ENCODE results near the gene MBD5.
A peak's percentile ranks its signal among the peaks of the same experiment; 100 is the strongest.

MBD5 gene

DNA sequence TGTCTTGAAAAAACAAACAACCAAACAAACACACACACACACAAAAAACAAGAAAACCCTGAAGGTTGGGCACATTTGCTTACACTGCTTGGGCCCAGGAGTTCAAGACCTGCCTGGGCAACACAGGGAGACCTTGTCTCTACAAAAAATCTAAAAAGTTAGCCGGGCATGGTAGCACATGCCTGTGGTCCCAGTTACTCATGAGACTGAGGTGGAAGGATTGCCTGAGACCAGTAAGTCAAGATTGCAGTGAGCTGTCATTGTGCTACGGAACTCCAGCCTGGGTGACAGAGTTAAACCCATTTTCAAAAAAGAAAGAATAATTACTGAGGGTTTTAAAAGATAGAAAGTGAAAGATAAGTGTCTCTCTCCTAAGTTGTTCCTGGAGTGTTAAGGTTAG is 103.4 kb downstream of the MBD5 start:
- DNase-seq (ENCODE audit: low read depth), result peak; percentile 11

DNA sequence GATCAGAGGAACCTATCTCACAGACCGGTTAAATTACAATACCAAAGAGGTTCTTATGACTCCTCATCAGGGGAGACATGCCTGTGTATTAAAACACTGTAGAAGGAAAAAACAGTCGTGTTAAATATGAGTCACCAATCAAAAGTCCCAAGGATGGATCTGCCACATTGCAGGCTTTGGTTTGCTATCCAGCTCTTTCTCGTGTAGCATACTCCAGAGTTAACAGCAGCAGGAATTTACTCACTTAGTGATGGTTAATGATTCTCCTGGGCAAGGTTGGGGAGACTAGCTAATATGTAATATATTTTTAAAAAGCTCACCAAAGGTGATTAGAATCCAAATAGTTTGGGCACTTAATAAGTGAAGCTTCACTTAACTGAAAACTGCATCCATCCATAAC is 109.7 kb downstream of the MBD5 start:
- peak; percentile 50 for DNase-seq (ENCODE audit: low read depth)

GRCh38 chr2:148132412-148132811 is 111.5 kb downstream of the MBD5 start:
- peak; percentile 75 for DNase-seq (ENCODE audit: low read depth)

GRCh38 chr2:148135705-148136104 is 114.8 kb downstream of the MBD5 start:
- no peak for DNase-seq (ENCODE audit: low read depth)

DNA sequence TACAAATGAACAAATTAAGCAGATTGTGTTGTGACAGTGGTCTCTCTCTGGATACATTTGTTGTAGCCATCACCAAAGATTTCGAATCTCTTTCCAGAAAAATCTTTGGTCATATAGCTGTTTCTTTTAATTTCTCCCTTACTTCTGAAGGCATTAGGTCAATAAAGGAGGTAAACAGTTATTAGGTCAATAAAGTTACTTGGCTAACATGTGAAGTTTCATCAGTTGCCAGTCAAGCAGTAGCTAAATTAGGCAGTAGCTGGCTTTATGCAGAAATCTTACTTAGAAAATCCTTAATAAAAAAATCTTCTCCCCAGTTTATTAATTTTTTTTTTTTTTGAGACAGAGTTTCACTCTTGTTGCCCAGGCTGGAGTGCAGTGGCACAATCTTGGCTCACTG is 115.5 kb downstream of the MBD5 start:
- DNase-seq (ENCODE audit: low read depth), result no peak

DNA sequence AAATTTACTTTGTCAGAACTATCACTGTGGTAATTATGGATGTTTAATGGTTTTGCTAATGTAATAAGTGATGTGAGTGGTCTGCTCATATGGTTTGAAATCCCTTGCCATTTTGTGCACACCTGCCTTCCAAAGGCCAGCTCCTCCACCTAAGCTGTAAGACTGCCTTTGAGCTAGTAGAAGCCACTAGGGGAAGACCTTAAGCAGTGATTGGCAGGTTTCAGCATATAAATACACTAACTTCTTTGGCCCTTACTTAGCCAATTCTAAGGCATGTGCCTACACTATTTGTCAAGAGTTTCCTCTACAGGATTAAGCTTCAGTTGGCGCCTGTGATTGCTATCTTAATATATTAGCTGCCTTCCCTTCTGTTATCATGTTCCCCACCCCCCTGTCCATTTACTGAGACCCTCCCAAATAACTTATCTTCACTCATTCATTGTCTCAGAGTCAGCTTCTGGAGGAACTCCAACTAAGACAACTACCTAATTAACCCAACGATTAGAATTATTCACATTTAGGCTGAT is 141.1 kb downstream of the MBD5 start:
- DNase-seq (ENCODE audit: low read depth), result no peak

DNA sequence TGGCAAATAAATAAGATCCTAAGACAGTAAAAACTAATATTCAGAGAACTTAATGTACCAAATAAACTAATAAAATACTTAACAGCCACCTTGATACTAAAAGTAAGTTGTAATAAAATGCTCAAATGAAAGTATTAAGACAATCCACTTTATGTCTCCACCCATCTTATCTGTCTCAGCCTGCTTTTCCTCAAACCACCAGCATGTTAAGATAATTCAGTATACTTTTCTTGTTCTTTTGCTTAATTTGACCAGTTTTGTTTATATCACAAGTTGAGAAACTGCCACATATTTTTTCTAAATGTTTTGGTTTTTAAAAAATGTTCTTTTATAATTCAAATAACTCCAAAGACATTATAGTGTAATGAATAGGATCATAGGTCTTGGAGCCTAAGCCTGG is 142.0 kb downstream of the MBD5 start:
- DNase-seq (ENCODE audit: low read depth), result no peak

- no peak for DNase-seq (ENCODE audit: low read depth)
Observed at GRCh38 chr2:148165975-148166374, 145.1 kb downstream of the MBD5 start.

GRCh38 chr2:148167241-148167766 is 146.4 kb downstream of the MBD5 start:
- DNase-seq (ENCODE audit: low read depth), result no peak

DNA sequence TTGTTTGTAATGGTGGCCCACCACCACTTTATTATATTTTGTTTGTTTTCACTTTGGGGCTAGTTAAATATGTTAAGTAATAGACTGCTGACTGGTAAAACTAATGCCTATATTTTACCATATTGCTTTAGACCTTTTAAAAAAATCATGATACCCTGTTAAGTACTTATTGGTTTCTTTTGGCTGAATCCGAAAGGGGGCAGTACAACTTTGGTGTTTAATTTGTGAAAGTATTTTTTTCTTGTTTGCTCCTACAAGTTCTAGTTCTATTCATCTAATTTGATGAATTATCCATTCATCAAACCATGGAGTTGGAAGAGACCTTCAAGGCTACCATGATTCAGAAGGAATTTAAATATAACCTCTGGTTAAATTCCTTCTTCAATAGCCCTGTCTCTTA is 147.0 kb downstream of the MBD5 start:
- no peak for DNase-seq (ENCODE audit: low read depth)

- DNase-seq (ENCODE audit: low read depth), result no peak
Observed at GRCh38 chr2:148172131-148172753, 151.4 kb downstream of the MBD5 start.

DNA sequence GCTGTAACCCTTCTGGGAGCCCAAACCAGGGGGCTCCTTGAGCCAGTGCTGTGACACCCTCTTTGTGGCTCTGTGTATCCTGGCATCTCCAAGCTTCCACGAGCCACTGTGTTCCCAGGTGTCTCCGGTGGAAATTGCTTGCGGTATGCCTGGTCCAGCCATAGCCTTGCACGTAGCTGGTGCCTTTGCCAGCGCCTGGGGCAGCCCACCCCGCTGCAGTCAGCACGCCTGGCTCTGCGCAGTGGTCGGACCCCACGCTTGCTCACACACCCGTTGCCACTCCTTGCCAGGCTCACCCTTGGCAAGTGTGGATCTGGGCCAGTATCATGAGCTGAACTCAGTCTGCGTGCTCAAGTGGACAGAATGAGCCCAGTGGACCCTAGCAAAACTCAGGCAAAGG is 152.3 kb downstream of the MBD5 start:
- DNase-seq (ENCODE audit: low read depth), result no peak

DNA sequence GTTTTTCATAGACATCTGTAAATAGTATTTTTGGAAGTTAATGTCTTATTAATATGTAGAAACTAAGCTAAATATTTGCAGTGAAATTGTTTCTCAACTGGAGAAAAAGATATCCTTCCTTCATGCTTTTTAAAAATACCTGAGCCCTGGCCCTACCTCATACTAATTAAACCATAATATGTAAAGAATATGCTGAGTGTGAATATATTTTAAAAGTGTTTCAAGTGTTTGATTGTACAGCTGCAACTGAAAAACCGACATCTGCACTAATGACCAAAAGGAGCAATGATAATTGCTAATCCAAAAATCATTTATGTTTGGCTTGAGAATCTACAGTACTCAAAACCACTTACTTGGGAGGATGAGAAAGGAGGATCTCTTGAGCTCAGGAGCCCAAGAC is 156.7 kb downstream of the MBD5 start:
- DNase-seq (ENCODE audit: low read depth), result no peak

DNA sequence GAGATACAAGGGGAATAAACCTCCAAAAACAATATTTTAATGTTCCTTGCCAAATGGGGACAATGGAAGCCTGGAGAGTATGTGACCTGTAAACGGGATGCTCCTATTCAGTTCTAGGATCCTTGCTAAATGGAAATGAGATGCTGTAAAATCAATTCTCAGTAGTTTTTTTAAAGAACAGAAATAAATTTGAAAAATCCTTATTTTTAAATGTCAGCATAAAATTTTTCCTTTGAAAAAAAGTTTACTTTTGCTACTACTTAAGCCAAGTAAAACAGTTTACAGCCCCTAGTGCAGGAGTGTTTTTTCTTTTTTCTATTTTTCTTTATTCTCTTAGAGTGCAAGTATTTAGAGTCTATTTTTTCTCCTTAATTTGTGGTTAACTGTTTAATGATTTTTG is 158.8 kb downstream of the MBD5 start:
- DNase-seq (ENCODE audit: low read depth), result no peak

DNA sequence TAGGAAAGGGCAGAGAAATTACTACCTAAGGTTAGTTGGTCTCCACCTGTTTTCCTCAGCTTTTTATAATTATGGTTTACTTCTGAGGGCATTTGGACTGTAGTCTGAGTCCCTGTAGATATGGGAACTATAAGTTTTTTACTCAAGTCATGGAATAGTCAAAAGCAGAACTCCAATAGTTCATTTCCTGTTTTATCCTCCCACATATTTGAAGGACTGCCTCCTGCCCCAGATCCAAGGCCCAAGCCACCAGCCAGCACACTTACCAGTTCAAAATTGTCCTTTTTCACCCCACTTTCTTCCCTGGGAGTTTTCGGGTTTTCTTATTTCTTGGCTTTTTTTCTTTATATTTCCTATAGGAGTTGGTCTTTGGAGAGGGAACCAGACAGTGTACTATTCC is 164.1 kb downstream of the MBD5 start:
- no peak for DNase-seq (ENCODE audit: low read depth)

DNA sequence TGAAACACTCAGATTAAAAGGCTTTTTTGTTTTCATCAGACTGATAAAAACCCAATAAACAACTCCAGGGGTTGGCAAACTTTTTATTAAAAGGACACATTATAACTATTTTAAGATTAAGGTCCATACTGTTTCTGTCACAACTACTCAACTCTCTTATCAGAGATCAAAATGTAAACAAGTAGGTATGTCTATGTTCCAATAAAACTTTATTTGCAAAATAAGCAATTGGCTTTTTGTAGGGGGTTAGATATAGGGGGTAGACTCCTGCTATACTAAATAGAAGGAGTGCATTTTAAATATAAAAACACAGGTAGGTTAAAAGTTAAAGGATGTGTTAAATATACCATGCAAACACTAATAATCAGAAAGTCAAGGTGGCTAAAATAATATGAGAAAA is 174.0 kb downstream of the MBD5 start:
- no peak for DNase-seq (ENCODE audit: low read depth)

DNA sequence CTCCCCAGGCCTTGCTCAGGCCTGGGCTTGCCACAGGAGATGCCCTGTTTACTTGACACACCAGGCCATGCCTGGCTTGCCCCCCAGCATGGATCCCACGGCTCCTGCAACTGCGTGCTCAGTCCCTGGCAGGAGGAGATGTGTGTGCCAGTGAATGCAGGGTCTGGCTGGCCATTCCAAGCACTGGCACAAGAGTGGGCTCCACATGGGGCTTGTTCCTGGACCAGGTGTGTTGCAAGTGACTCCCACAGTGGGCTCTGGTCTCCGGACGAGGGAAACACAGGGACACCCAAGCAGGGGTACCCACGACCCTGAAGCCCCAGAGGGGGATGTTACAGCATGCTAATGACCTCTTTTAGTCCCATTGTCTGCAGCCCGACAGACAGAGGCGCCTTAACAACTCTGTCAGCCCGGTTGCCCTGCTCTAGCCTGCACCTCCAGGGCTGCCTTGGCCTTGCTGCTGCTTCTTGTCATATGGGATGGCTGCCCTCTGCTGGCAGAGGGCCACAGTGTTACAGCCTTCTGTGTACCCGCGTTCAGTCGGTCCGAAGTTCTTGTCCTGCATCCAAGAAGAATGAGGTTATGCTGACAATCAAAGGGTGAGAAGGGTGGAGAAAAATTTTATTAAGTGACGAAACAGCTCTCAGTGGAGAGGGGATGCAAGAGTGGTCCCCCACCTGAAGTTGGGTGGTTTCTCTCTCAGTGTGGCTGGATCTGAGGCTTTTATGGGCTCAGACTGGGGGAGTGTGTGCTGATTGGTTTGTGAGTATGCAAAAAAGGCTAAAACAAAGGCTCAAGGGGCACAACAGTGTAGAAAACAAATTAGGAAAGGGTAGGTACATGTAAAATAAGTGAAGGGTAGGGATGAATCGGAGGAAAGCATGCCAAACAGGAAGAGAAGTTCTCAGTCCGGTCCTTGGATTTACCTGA is 180.4 kb downstream of the MBD5 start:
- DNase-seq (ENCODE audit: low read depth), result peak; percentile 61

GRCh38 chr2:148202237-148202636 is 181.3 kb downstream of the MBD5 start:
- DNase-seq (ENCODE audit: low read depth), result no peak

- DNase-seq (ENCODE audit: low read depth), result no peak
Observed at GRCh38 chr2:148207111-148207510, 186.2 kb downstream of the MBD5 start.

GRCh38 chr2:148209603-148210002 is 188.7 kb downstream of the MBD5 start:
- DNase-seq (ENCODE audit: low read depth), result peak; percentile 8

DNA sequence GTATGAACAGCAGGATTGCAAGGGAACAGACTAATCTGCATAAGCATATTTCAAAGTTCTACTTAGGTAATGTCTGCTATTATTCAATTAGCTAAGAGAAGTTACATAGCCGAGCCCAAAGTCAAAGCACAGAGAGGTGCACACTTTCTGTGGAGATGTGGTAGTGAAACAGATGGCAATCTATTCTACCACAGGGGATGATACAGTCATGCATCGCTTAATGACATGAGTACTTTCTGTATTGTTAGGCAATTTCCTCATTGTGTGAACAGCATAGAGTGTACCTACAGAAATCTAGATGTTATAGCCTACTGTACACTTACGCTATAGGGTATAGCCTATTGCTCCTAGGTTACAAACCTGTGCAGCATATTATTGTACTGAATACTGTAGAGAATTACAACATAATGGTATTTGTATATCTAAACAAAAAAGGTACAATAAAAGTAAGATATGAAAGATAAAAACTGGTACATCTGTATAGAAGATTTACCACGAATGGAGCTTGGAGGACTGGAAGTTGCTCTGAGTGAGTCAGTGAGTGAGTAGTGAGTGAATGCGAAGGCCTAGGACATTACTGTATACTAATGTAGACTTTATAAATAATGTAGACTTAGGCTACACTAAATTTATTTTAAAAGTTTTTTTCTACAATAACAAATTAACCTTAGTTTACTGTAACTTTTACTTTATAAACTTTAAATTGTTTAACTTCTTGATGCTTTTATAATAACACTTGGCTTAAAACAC is 197.6 kb downstream of the MBD5 start:
- DNase-seq (ENCODE audit: low read depth), result peak; percentile 34

DNA sequence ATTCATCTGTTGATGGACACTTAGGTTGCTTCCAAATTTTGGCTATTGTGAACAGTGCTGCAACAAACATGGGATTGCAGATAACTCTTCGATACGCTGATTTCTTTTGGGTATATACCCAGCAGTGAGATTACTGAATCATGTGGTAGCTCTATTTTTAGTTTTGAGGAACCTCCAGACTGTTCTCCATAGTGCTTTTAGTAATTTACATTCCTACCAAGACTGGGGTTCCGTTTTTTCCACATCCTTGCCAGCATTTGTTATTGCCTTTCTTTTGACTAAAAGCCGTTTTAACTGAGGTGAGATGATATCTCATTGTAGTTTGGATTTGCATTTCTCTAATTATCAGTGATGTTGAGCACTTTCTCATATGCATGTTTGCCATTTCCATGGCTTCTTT is 200.3 kb downstream of the MBD5 start:
- DNase-seq (ENCODE audit: low read depth), result no peak

Data from ELR (cell line).